WERI-Rb-1 (cell line): ENCODE results near the gene SORBS1.

Source experiments
- DNase-seq: peaks from one replicate; pipeline ENCODE4 v3.0.0-alpha.2; 2020
- H3K27ac ChIP-seq: fragments of 250-450 bp; sonication (Bioruptor Pico); 2 replicates; pipeline ENCODE4 v1.5.1; 2020; ENCODE audit warnings: mild to moderate bottlenecking, moderate library complexity
- H3K27me3 ChIP-seq: fragments of 250-450 bp; sonication (Bioruptor Pico); 2 replicates; pipeline ENCODE4 v1.5.1; 2021; ENCODE audit warnings: mild to moderate bottlenecking, low read depth, moderate library complexity; ENCODE audit not compliant: insufficient read depth, severe bottlenecking
- H3K36me3 ChIP-seq: fragments of 250-450 bp; sonication (Bioruptor Pico); 2 replicates; pipeline ENCODE4 v1.5.1; 2020; ENCODE audit warnings: mild to moderate bottlenecking, moderate library complexity
- H3K4me3 ChIP-seq: 2 replicates; pipeline ENCODE4 v1.5.1; 2011; ENCODE audit warnings: low read depth, mild to moderate bottlenecking, control low read depth, low read length
- H3K9me3 ChIP-seq: fragments of 250-450 bp; sonication (Bioruptor Pico); 2 replicates; pipeline ENCODE4 v1.5.1; 2021; ENCODE audit warnings: mild to moderate bottlenecking, moderate library complexity; ENCODE audit not compliant: severe bottlenecking
- TF ChIP-seq, protein P1 (sequence below): IDR thresholded peaks from 2 replicates; pipeline ENCODE4 v1.5.1; 2011; ENCODE audit warnings: low read depth, mild to moderate bottlenecking, control low read depth, inconsistent platforms, low read length

SORBS1 gene

DNA sequence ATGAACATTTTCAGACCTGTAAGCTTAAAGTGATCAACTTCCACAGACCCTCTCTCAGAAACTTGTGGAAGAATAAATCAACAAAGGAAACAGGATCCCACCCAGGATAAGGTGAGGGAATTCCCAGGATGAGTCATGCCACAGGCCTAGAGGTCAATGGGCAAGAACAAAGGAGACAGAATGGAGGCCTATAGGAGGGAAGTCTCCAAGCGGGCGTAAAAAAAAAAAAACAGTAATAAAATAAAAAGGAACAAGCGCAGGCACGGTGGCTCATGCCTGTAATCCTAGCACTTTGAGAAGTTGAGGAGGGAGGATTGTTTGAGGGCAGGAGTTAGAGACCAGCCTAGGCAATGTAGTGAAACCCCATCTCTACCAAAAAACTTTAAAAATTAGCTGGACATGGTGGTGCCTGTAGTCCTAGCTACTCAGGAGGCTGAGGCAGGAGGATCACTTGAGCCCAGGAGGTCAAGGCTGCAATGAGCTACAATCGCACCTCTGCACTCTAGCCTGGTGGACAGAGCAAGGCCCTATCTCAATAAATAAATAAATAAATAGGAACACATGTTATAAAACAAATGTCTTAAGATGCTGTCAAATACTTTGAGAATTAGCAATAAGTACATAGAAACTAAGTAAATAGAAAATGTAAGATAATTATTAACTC, 8.4 kb downstream of the SORBS1 start:
- Histone ChIP-seq H3K9me3 (no peaks in the 10 kb centered on the region), H3K27me3 (no peaks in the 10 kb centered on the region), H3K4me3 (no peak overlapping the region), H3K27ac (no peak overlapping the region), H3K36me3 (no peaks in the 10 kb centered on the region)
- TF ChIP-seq, protein P1, sequence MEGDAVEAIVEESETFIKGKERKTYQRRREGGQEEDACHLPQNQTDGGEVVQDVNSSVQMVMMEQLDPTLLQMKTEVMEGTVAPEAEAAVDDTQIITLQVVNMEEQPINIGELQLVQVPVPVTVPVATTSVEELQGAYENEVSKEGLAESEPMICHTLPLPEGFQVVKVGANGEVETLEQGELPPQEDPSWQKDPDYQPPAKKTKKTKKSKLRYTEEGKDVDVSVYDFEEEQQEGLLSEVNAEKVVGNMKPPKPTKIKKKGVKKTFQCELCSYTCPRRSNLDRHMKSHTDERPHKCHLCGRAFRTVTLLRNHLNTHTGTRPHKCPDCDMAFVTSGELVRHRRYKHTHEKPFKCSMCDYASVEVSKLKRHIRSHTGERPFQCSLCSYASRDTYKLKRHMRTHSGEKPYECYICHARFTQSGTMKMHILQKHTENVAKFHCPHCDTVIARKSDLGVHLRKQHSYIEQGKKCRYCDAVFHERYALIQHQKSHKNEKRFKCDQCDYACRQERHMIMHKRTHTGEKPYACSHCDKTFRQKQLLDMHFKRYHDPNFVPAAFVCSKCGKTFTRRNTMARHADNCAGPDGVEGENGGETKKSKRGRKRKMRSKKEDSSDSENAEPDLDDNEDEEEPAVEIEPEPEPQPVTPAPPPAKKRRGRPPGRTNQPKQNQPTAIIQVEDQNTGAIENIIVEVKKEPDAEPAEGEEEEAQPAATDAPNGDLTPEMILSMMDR, result no peak
- no peak for DNase-seq

DNA sequence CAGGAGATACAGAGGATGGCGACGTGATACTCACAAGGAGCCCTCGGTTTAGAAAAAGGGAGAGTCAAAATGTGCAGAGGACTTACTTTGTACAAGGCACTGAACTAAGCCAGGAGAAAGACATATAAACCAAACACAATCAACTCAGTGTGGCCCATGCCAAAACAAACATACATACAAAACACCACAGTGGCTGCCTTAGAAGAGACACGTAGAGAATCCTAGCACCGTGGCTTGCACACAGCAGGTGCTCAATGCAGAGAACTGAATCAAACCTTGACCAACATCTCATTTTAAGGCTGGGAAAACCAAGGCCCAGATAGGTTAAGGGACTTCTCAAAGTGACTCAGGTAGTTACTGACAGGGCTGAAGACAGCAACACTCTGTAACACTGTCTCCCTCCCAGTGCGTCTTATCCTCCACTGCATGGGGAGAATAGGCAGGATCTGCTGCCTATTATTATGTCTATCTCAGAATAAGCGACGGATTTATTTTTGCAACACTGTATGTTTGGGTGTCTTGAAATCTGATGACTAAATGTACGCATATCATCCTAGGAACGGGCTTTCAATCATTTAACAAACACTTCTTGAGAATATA, 11.0 kb downstream of the SORBS1 start:
- TF ChIP-seq, protein P1, result no peak
- no peak overlapping the region for H3K27ac ChIP-seq
- DNase-seq, result no peak
- no peaks in the 10 kb centered on the region for H3K9me3 ChIP-seq
- H3K4me3 ChIP-seq, result no peak overlapping the region
- H3K27me3 ChIP-seq, result no peaks in the 10 kb centered on the region
- H3K36me3 ChIP-seq, result no peaks in the 10 kb centered on the region

DNA sequence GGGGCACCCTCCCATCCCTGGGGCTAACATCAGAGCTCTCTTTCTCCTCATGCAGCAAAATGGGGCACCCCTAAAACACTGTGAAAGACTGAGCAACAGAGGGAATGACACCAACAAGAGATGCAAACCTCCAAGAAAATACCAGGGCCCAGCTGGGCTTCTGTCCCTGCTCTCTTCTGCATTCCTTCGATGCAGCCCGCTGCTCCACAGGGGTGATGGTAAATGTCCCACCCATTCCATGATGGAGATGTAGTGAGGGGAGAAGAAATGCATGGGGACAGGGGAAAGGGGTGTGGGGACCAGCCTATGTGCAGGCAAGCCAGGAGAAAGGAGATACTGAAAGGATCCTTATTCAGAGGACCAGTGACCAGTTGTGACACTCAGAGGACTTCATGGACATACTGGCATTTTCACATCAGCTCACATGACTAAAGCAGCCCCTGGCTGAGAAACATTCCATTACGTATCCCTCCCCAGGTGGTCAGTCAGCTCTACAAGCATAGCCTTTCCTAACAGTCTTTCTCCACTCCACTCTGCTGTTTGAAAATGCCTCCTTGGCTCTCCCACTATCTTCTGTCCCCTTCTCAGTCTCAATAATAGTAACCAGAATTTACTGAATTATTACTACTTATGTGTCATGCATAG, 13.3 kb downstream of the SORBS1 start:
- no peaks in the 10 kb centered on the region for H3K27me3 ChIP-seq
- no peak for DNase-seq
- TF ChIP-seq, protein P1, result no peak
- no peak overlapping the region for H3K4me3 ChIP-seq
- no peaks in the 10 kb centered on the region for H3K9me3 ChIP-seq
- H3K36me3 ChIP-seq, result no peaks in the 10 kb centered on the region
- H3K27ac ChIP-seq, result no peak overlapping the region

DNA sequence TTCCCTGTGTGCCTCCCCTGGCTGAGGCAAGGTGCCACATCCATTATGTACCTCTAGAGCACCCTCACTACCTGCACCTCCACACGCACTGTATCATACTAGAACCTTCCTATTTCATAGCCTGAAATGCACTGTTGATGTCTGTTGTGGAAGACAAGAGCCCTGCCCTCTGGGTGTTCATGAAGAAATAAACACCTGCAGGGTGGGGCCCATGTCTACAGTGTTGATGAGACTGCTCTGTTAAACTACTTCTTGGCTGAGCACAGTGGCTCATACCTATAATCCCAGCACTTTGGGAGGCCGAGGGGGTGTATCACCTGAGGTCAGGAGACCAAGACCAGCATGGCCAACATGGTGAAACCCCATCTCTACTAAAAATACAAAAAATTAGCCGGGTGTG, 14.0 kb downstream of the SORBS1 start:
- DNase-seq, result no peak
- Histone ChIP-seq H3K27me3 (no peaks in the 10 kb centered on the region), H3K9me3 (no peaks in the 10 kb centered on the region), H3K36me3 (no peaks in the 10 kb centered on the region), H3K4me3 (no peak overlapping the region), H3K27ac (no peak overlapping the region)
- TF ChIP-seq, protein P1, result no peak

DNA sequence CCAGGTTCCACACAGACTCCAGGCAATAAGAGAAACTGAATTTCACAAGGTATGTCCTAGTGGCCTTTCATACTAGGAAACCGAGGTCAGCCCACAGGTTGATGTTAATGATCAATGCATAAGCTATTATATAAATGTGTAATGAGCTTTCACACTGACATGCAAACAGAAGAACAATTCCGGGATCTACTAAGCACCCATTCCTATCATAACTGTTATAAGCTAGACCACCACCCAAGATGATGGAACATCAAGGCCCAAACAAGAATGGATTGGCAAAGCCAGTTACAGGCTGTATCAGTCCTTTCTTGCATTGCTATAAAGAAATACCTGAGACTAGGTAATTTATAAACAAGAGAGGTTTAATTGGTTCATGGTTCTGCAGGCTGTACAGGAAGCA, 15.2 kb downstream of the SORBS1 start:
- TF ChIP-seq, protein P1, result no peak
- no peaks in the 10 kb centered on the region for H3K9me3 ChIP-seq
- H3K27me3 ChIP-seq, result no peaks in the 10 kb centered on the region
- DNase-seq, result no peak
- H3K27ac ChIP-seq, result no peak overlapping the region
- no peaks in the 10 kb centered on the region for H3K36me3 ChIP-seq
- no peak overlapping the region for H3K4me3 ChIP-seq
